SW480 (cell line): ENCODE measurements around the gene CREG1.

Experiments used
- DNase-seq: peaks from one replicate; pipeline ENCODE4 v3.0.0-alpha.2; 2016; ENCODE audit warnings: low spot score

The CREG1 gene

DNA sequence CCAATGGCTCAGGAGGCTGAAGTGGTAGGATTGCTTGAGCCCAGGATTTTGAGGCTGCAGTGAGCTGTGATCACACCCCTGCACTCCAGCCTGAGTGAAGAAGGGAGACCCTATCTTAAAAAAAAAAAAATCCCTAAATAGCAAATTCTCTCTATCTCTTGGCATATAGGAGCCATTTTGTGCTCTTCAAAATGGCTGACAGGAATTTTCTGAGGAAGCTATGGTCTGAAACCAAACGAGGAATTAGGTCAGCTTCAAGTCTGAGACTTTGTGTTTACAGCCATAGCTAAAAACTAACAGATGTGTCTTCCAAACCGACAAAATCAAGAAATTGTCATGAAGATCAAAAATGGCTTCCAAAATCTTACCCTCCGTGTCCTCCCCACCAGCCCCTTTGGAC is 45.8 kb downstream of the CREG1 start:
- DNase-seq, result no peak

DNA sequence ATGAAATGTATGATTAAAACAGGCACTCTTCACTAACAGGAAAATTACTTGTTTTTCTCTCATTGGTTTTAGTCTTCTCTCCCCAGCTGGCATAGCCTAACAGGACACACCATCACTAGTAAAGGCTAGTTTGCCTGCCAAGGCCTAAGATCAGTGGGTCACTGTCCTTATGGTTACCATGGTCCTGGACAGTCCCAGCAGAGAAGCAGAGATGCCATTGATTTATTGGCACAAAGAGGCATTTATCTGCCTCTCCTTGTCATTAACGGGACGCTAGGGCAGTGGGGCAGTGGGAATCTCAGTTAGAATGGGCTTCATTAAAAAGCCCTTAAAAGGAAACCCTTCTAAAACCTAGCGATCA is 49.1 kb downstream of the CREG1 start:
- no peak for DNase-seq

DNA sequence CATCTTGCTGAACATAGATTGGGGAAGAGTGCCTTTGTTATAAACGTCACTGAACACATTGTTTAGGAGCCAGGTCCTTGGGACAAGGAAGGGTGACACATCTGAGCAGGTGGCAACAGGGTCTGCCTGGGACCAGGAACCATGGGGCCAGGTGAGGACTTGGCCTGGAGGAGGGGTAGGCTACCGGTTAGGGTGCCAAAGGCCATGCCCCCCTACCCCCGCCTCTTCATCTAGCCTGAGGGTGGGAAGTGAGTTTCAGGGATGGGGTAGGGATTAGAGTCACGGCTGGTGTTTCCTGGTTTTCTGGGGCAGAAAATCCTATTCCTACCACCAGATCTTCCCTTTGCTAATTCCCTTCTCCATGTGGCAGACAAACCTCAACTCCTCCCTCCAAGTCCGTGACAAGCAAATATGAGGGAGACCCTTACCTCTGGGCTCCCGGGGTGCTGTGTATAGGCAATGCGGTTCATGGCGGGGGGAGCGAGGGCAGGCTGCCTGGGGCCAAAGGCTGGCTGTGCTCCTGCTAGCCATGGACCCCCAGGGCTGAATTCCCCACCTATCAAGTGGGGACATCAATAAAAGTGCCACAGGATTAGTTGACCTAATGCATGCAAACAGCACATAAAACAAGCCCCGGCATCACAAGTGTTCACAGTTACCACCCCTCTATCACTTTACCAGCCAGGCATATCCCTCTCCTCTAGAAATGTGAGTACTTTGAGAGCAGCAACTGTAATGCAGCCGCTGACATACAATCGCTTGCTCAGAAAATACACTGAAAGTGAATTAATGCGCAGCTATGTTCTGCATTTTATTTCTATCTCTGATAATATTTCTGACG is 49.7 kb downstream of the CREG1 start:
- DNase-seq, result no peak

DNA sequence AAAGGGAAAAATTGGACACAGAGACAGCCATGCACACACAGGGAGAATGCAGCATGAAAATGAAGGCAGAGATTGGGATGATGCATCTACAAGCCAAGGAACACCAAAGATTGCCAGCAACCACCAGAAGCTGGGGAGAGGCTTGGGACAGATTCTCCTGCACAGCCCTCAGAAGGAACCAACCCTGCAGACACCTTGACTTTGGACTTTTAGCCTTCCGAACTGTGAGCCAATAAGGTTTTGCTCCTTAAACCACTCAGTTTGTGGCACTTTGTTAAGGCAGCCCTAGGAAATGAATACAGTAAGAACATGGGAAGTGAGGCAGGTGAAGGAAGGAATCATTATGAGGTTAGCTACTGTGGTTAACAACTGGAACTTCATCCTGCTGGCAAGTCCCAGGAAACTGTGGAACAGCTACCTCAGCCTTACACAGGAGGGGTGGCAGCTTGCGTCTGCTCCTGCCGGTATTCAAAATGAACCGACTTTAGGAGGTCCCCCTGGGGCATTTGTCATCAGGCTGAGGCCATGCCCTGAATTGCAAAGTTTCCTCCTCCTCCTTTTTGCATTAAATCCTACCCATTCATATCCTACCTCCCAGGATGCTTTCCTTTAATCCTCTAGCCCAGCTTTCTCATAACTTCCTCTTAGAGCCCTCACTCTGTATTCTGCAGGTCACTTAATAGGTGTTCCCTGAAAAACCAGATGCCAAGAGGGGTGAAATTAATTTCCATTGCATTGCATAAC is 50.7 kb downstream of the CREG1 start:
- no peak for DNase-seq

DNA sequence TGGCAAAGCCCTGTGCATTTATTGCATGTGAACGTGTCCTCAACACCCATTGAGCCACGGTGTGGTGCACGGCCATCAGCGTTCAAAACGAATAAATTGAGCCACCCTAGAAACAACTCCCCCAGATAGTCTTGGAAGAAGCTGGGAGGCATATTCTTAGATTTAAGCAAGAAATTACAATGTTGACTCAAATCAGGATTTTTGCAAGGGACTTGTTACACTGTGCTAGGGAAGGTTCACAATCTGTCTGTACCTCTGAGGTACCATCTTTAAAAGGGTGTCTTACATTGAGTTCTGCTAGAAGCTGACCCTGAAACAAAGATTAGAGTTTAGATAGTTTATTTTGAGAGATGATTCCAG is 51.4 kb downstream of the CREG1 start:
- DNase-seq, result no peak

DNA sequence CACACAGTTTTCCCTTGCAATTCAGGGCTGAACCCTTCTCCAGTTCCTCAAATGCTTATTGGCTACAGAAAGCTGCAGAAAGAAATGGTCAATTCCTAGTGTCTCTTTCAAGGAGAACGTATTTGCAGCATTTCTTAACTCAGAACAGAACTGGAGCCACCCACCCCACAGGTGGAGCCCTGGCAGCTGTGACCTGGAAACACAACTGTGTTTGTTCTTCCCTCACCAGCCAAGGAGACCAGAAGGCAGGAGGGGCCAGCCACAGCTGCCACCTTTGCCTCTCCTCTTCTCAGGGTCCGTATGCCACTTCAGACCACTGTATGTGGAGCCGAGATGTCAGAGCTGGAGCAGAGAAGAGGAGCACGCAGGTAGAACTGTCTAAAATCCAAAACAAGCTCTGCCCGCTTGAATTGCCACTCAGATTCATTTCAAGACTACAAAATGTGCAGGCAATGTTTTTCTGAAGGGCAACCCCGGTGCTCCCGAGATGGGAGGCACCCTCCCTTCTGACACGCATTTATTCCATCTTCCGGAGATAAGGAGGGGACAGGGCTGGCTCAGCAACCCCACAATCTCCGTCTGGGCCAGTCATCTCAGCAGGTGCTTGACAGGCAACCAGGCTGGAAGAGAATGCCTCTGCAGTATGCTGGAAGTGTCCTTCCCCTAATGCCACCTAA is 51.9 kb downstream of the CREG1 start:
- no peak for DNase-seq

DNA sequence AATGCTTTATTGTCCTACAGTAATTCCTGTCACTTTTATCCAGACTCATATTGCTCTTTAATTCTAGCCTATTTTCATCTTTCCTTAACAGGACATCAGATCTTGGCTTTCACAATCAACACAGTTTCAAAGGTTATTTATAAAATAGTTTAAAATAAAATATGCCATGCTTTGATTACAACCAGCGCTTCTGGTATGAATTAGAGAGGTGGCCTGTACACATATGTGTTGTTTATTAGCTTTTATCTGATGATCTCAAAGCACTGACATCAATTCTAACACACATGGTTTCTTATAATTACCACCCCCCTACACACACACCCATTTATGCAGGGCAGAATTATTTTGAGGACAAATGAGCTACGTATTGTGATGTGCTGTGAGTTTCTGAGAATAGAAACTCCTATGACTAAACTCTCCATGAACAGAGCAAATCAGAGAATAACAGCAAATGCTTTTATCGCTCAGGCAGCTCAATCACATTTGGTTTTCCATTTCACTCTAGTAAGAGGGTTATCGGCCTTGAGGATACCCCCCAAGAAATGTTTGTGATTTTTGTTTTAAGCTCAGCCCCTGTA is 53.2 kb downstream of the CREG1 start:
- DNase-seq, result no peak

DNA sequence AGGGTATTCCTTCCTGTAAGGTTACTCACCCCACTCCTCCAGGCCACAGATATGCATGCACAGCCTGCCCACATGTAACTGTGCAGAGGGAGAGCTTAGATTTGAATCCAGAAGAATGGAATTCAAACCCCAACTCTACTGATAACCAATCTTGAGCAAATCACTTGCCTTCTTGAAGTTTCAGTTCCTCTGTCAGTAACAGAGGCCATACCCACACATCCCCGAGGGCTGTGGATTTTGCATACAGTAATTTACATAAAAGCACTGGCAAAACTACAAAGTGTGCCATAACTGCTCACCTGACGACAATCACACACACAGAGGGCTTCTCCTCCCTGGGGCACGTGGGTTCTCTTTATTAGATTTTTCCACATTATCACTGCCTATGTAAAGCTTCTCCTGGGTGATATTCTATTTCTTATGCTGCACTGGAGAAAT is 53.9 kb downstream of the CREG1 start:
- no peak for DNase-seq

DNA sequence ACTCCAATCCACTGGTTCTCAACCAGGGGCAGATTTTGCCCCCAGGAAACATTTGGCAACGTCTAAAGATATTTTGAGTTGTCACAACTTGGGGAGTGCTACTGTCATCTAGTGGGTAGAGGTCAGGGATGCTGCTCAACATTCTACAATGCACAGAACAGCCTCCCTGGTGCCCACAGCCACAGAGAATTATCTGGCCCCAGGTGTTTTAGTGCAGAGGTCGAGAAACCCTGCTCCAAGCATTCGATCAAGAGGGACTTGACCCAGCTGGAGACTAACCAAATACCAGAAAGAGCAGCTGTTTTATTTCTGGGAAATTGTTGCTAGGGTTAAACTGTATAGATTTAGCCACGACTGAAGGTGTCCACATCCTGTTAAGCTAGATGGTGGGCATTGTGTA is 54.5 kb downstream of the CREG1 start:
- no peak for DNase-seq

DNA sequence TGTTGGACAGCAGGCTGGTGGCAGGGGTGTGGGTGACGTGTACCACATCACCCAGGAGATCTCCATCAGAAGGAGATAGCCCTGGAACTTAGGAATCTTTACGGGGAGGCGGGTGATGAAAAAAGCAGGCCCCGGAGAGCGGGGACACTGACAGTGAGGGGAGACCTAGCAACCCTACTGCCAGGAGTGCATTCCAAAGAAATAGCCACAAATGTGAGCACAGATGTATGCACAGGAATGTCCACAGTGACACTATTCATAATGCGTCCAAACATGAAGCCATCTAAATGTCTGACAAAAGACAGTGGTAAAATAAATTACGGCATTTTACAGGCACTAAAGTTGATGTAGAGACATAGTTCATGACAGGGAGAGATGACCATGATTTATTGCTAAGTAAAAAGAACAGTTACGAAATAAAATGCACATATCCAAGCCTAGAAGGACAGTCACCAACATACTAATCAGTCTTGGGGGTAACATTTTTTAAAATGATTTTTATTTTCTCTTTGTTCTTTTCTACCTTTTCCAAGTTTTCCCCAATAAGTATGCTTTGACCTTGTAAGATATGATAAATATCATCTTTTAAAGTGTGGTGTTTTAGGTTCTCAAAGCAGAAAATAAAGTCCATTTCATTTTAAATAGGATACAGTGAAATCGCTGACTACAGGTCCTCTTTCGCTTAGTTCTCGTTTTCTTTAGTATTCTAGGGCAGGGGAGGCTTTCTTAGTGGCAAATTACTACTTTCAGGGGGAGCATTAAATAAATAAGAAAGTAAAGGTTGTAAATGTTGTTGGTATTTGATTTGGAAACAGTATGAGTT is 56.6 kb downstream of the CREG1 start:
- DNase-seq, result no peak

DNA sequence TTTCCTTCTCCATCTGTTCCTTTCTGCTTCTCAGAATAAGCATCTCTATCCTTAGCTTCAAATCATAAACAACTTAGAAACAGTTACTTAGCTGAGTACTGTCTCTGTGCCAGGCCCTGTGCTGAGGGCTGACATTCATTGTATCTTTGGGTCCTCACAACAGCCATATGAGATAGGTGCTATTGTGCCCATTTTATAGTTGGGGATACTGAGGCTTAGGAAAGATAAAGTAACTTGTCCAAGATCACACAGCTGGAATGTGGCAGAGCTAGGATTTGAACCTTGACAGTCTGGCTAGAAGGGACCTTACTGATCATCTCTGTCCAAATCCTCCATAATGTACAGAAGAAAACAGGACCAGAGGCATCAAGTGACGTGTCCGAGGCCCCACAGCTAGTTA is 60.2 kb downstream of the CREG1 start:
- no peak for DNase-seq

DNA sequence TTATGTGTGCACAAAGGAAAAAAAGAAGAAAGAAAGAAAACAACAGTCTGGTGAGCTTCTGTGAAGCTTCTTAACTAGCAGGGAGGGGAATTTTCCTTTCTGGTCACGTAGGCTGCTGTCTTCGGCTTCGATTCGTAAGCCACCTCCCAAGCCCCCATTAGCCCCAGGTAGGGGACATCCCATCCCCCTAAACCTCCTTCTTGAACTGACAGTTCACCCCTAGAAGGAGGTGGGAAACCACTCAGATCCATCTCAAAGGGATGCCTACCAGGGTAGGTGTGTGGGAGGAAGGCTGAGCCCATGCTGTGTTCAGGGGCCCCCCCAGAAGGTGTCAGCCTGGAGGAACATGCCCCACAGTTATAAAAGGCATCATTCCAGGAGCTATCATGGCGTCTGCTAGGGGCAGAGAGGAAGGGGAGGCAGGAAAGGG is 61.1 kb downstream of the CREG1 start:
- DNase-seq, result no peak

DNA sequence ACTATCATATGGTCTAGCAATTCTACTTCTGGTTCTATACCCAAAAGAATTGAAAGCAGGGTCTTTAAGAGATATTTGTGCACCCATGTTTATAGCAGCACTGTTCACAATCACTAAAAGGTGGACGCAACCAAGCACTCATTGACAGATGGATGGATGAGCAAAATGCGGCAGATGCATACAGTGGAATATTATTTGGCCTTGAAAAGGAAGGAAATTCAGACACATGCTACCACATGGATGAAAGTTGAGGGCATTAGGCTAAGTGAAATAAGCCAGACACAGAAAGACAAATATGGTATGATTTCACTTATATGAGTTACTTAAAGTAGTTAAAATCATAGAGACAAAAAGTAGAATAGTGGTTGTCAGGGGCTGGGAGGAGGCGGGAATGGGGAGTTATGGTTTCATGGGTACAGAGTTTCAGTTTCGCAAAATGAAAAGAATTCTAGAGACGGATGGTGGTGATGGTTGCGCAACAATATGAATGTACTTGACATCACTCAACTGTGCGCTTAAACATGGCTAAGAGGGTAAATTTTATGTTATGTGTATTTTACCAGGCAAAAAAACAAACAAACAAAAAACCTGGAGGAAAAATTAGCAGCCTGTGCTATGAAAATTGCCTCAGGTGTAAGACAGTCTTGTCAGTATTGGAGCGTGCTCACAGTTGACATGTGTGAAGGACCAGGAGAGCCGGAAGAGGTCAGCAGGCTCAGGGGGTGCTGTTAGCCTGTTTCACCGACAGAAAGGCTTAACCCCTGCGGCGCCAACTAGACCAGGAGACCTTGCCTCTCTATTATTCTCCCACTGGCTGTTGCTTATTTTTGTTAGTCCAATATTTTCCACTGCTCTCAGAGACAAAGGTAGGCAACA is 61.7 kb downstream of the CREG1 start:
- DNase-seq, result no peak
